DMS 273 (cell line): Measurements from ENCODE around the gene EPN1.

ENCODE experiments used
- DNase-seq: peaks from one replicate; lab custom pipeline; 2025; ENCODE audit not compliant: unreplicated experiment; lab: John Stamatoyannopoulos, UW

EPN1 gene

DNA sequence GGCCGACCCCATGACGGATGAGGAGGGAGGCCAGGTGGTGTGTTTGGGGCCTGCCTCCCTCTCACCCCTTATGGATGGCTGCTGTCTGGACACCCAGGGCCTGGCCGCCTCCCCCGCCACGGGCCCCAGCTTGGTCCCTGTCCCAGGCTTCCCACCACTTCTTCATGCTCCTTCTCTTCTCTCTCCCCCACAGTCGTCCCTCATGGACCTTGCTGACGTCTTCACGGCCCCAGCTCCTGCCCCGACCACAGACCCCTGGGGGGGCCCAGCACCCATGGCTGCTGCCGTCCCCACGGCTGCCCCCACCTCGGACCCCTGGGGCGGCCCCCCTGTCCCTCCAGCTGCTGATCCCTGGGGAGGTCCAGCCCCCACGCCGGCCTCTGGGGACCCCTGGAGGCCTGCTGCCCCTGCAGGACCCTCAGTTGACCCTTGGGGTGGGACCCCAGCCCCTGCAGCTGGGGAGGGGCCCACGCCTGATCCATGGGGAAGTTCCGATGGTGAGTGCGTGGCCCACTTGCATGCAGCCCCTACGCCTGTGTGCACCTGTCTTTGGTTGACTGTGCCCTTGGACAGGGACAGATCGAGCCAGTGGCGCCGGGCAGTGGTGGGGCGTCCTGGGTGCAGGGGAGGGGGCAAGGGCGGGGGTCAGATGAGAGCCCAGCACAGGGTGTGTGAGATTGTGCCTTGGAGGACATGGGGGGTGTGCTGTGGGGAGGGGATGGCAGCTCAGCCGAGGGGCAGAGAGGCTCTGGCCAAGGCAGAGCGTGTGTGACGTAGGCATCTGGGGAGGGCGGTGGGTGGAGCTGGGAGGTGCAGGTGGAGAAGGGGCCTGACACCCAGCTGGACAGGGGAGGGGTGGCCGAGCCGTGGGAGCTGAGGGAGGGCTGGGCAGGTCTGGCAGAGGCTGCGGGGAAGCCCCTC, 16.8 kb downstream of the EPN1 start:
- no peak for DNase-seq

DNA sequence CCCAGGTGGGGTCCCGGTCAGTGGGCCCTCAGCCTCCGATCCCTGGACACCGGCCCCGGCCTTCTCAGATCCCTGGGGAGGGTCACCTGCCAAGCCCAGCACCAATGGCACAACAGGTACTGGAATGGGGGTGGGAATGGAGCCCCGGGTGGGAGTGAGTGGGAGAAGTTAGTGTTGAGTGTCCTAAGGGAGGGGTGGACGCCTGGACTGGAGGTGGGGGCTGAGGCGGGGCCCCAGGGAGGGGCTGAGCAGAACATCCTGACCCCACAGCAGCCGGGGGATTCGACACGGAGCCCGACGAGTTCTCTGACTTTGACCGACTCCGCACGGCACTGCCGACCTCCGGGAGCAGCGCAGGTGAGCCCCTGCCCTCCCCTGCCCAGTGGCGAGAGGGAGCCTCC, 17.7 kb downstream of the EPN1 start:
- no peak for DNase-seq

DNA sequence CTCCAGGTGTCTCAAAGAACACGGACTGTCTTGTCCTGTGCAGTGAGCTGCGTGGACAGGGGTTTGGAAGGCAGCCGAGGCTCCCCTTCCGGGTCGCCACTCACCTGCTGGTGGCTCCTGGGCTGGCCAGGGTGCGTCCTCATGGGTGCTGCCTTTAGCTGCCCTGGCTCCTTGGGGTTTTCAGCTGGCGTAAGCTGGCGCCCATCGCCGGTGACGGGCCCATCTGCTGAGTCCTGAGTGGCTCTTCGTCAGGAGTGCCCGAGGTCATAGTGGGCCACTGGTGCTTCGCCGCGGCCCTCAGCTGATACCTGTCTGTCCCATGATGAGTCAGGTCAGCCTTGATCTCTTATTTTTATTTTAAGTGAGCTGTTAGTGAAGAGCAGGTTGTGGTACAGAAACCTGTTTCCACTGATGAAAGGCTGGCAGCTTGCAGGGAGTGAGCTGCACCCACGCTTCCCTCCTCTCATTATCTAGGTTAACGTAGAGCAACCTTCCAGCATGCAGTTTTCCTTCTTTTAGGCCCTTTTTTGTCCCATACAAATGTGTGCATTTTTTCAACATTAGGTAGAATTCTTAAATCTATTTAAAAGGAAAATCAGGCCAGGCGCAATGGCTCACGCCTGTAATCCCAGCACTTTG, 18.4 kb downstream of the EPN1 start:
- no peak for DNase-seq

DNA sequence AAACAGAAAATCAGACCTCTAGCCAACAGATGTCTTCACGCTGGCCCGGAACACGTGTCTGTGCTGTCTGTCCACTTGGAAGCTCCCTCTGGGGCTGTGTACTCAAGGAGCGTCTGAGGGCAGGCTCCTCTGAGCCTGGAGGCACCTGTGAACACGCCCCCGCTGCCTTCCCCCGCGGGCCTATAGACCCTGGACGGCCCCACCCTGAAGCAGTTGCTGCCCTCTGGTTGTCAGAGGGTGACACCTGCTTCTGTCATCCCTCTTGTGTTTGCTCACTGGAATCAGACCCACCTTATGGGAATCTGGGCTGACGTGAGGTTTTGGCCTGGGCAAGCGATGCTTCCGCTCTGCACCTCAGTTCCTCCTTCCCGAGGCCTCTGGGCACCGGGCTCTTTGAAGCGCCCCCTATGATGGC, 19.2 kb downstream of the EPN1 start:
- no peak for DNase-seq

DNA sequence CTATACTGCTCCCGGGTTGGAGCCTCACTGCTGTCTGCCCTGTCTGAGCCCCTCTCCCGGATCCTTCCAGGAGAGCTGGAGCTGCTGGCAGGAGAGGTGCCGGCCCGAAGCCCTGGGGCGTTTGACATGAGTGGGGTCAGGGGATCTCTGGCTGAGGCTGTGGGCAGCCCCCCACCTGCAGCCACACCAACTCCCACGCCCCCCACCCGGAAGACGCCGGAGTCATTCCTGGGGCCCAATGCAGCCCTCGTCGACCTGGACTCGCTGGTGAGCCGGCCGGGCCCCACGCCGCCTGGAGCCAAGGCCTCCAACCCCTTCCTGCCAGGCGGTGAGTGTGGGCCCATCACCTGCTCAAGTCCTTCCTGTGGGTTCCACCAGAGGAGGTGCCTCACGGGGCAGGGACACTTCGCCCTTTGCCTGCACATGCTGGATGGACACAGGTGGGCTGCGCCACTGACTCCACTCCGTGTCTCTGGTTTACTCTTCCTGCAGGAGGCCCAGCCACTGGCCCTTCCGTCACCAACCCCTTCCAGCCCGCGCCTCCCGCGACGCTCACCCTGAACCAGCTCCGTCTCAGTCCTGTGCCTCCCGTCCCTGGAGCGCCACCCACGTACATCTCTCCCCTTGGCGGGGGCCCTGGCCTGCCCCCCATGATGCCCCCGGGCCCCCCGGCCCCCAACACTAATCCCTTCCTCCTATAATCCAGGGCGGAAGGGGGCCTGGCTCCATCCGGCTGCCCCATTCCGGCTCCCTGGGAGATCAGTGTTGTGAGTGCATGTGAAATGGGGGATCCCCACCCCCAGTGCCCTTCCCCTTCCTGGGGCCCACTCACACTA, 19.8 kb downstream of the EPN1 start:
- DNase-seq, result no peak

DNA sequence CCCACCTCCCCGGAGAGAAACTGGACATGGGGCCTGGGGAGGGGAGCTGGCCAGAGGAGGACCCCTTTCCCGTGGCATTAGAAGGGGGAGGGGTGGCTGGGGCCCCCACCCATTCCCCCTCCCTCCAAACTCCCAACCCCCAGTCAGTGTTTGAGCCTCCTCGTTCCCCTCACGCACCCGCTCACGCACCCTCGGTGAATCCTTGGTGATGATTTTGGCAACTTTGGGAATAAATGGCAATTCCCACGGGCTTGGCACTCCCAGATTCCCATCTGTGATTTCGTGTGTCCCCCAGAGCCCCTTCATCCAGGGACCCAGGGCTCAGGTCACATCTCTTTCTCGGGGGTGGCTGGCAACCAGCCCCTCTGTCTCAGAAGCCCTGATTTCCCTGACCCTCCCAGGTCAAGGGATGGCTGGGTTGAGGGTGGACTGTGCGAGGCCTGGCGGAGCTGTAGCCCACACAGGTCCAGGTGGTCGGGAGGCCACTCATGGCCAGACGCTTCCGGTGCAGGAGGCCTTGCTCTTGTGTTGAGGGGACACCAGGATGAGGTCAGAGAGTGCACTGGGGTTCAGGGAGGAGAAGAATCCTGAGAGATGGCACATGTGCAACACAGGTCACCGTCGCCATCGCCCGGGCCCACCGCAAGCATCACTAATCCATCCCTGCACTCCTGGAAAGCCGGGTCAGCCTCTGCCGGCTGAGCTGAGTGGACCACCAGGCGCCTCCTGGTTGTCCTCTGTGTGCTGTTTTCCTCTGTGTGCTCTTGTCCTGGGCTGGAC, 20.7 kb downstream of the EPN1 start:
- DNase-seq, result no peak

DNA sequence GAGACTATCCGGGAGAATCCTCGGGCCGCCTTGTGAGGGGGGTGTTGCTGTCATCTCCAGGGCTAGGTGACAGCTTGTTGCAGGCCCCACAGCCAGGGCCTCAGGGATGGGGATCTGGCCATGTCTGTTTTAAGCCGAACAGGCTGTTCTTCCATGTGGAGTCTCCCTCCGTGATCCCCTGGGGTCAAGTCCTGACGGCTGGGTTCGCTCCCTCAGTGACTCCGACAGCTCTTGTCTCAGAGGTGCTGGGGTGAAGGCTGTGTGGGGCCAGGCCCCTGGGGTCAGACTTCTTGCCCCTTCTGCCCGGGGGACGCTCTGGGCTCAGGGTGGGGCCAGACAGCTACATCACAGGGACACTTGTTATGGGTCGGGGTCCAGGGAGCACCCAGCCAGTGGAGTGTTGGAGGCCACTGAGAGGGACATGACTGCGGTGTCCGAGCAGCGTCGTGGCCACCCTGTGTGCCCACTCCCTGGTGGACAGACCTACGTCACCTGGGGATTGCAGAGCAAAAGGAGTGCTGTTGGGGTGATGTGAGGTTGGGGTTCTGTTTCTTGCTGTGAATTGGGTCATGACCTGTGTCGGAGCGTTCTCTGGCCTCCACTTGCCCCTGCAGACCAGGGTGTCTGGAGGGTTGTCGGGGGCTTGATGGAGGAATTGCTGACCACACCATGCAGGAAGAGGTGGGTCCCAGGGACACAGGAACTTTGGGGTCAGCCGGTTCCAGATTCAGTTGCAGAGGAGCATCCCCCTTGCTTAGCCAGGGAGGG, 21.5 kb downstream of the EPN1 start:
- no peak for DNase-seq

DNA sequence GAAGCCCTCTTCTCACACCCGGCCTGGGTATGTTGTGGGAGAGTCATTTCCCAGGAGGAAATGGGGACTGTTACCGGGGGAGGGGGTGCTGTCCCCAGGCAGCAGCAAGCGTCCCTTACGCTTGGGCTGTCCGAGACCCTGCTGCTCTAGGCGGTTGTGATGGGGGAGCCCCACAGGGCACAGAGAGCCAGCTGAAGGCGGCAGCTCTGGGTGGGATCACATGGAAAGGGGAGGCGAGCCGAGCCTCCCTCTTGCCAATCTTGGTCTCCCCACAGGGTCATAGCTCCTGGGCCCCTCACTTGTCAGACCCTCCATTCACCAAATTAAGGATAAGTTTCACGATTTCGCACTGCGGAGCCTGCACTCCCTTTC, 22.0 kb downstream of the EPN1 start:
- no peak for DNase-seq

DNA sequence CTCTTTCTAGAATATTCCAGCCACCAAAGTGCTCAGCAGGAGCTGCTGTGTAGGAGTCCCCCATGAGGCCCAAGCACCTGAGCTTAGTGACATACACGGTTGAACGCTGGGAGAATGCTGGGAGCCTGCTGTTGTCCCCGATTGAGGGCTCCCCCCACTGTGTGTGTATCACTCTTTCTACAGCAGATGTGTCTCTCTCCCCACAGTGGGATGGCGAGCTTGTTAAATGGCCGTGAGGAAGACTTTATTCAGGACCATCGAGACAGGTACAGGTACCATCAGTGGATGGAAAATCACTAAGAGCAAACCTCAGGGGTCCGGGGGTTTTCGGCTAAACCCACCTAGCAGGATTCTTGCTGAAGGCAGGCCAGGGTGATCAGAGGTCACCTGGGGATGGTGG, 22.7 kb downstream of the EPN1 start:
- no peak for DNase-seq

DNA sequence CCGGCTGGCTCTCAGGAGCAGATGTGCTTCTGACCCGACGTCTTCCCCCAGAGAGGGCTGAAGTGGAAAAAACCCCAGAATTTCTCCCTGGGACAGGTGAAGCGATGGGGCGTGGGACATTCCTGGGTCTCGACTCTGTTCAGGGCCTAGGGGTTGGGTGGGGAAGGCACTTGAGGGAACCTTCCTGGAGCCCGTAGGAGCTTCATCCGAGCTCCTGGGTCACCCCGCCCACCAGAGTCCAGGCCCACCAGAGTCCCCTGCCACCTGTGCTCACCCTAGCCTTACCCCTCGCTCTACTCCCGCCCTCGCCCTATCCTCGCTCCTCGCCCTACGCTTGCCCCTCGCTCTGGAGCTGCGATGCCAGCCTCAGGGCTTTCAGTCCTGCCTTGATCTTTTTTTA, 23.2 kb downstream of the EPN1 start:
- no peak for DNase-seq

DNA sequence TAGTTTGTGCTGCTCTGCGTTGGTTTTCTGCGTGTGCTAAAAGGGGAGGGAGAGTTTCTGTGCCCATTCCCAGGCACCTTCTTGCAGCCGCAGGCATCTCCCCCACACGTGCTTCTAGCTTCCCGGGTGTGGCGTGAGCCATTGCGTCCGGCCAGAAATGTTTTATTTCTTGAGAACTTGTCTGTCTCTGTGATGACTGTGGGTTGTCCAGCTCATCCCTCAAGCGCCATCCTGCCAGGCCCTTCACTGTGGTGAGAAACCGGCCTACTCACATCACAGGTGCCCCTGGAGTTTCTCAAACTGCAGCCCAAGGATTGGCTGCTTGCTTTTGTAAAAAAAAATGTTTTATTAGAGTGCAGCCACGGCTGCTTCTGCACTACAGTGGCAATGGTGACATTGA, 24.2 kb downstream of the EPN1 start:
- no peak for DNase-seq

DNA sequence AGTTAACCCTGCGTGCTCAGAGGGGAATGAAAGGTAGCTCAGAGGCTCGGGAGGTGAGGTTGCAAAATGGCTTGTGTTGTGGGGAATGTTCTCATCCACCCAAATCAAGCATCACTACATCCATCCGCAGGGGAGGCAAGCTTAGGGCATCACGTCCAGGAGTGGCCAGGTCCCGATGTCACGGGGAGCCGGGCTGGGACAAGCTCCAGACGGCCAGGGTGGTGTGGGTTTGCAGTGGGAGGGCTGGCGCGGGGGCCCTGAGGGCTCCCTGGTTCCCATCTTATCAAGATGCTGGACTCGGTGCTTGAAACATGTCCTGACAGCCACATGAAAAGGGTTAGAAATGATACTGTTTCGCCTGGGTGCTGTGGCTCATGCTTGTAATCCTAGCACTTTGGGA, 25.8 kb downstream of the EPN1 start:
- no peak for DNase-seq

DNA sequence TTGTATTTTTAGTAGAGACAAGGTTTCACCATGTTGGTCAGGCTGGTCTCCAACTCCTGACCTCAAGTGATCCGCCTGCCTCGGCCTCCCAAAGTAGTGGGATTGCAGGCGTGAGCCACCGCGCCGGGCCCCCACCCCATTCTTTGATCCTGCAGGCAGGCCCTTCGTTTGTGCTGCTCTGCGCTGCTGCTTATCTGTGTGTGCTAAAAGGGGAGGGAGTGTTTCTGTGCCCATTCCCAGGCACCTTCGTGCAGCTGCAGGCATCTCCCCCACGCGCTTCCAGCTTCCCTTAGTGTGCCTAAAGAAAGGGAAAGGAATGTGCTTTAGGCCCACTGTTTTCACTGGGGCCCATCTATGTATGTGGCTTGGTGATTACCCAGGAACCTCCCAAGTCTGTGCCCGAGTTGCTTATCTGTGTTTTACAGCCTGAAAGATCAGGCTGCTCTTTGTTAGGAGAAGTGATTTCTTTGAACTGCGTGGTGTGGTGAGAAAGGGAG, 27.2 kb downstream of the EPN1 start:
- DNase-seq, result no peak

DNA sequence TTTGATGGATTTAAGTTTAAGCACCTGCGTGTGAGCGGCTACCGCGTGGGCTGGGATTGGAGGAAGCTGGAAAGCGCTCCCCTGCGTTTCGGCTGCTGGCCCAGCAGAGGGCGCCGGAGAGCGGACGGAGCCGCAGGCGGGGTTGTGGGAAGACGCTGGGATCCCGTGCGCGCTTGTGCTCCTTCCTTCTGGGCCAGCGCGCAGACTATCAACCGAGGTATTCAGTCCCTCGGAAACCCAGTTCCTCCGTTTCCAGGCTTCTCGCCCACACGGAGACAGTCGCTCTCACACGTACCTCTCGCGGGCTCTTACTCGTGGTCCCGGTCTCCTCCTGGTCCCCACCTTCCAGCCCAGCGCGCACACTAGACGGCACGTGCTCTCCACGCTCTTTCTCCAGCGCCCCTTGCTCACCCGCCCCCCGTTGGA, 28.8 kb downstream of the EPN1 start:
- DNase-seq, result no peak

DNA sequence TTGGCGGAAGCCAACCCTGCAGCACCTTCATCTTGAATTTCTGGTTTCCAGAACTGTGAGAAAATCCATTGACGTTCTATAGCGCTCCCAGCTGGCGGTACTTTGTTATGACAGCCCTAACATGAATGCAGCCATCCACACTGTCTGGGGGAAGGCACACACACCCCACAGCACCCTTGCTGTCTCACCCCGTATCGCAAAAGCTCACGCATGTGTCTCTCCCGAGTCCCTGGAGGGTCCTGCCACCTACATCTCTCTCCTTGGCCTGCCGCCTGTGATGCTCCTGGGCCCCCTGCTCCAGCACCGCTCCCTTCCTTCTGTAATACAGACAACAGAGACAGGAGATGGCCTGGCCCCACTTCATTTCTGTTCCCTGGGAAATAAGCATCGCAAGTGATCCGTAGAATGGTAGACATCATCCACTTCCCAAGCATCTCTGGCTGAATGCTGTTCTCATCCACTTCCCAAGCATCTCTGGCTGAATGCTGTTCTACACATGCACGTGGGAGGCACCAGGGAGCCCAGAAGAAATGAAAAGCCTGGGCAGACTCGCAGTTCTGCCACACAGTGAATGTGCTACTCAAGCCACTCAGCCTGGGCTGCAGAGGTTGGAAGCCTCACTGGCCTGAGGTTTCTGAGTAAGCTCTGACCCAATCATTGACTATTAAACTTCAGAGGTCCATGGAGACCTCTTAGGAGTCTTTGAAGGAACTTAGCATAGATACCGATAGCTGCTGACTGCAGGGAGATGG, 29.6 kb downstream of the EPN1 start:
- no peak for DNase-seq

DNA sequence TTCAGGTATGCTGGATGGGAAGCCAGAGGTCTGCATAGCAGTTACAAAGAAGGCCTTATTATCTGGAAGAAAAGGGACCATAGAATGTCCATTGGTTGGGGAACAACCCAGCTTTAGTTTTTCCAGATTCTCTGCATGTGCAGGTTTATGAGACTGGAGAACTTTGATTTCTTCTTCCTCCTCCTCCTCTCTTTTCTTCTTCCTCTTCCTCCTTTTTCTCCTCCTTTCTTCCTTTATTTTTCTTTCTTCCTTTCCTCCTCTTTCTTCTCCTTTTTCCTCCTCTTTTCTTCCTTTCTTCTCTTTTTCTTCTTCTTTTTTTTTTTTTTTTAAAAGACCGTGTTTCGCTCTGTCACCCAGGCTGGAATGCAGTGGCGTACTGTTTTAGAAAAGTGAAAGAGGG, 30.9 kb downstream of the EPN1 start:
- no peak for DNase-seq

DNA sequence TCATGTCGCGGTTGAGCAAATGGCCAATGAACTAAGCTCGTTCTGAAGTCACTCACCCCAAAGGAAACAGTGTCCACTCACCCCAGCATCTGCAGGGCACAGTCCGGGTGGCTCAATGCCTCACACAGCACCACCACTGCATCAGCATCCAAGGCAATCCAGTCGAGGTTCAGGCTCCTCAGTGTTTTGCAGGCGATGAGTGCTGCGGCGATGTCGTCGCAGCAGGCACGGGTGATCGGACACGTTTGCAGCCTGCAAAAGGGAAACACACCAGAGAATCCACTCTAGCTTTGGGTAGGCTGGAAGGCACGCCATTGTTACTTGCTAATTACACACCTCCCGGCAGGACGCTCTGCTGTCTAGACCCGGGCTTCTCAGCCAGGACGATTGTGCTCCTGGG, 36.7 kb downstream of the EPN1 start:
- DNase-seq, result no peak

DNA sequence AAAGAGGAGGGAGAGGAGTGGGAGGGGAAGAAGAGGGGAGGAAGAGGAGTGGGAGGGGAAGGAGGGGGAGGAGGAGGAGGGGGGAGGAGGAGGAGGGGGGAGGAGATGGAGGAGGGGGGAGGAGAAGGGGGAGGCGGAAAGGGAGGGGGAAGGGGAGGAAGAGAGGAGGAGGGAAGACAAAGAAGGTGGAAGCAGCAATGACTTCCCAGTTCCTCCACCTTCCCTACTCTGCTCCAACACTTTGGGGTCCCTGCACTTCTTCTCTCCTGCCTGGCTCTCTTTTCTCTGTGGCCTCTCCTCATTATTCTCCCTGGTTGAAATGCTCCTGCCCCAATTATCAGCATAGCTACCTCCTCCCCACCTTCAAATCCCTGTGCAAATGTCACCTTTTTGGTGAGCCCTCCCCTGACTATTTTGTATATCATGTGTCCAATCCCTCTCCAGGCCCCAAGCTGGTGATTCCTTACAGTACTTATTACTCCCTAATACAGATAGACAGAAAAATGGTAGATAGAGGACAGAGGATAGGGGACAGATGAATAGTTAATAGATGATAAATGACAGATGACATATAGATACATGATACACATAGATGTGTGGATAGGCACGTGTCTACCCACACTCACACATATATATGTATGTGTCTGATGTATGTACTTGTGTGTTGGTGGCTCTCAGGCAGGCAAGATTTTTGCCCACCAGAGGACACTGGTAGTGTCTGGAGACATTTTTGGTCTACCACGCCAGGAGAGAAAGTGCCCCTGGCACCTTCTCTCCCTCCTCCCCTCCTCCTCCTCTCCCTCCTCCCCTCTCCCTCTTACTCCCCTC, 38.0 kb downstream of the EPN1 start:
- DNase-seq, result no peak
